NCI-H226 (cell line): ENCODE results near the gene CYP11A1.

Source experiments
- DNase-seq: peaks from one replicate; pipeline ENCODE4 v3.0.0-alpha.2; 2015

Gene CYP11A1

GRCh38 chr15:74319596-74320351 is 47.7 kb downstream of the CYP11A1 start:
- no peak for DNase-seq

- no peak for DNase-seq
Observed at GRCh38 chr15:74319138-74319460, 48.3 kb downstream of the CYP11A1 start.

- no peak for DNase-seq
Observed at GRCh38 chr15:74318376-74319137, 48.9 kb downstream of the CYP11A1 start.

GRCh38 chr15:74317820-74318375 is 49.5 kb downstream of the CYP11A1 start:
- peak; percentile 43 for DNase-seq

- DNase-seq: no peak
Observed at GRCh38 chr15:74316141-74316540, 51.3 kb downstream of the CYP11A1 start.

- DNase-seq: no peak
Observed at GRCh38 chr15:74315626-74316025, 51.8 kb downstream of the CYP11A1 start.

- no peak for DNase-seq
Observed at GRCh38 chr15:74314795-74315438, 52.5 kb downstream of the CYP11A1 start.

- no peak for DNase-seq
Observed at GRCh38 chr15:74313889-74314288, 53.6 kb downstream of the CYP11A1 start.

GRCh38 chr15:74312445-74313007 is 54.9 kb downstream of the CYP11A1 start:
- DNase-seq: no peak

GRCh38 chr15:74311734-74312444 is 55.6 kb downstream of the CYP11A1 start:
- no peak for DNase-seq

GRCh38 chr15:74307827-74308811 is 59.3 kb downstream of the CYP11A1 start:
- DNase-seq: peak; percentile 67

- peak; percentile 36 for DNase-seq
Observed at GRCh38 chr15:74306781-74307217, 60.6 kb downstream of the CYP11A1 start.

GRCh38 chr15:74305687-74306086 is 61.8 kb downstream of the CYP11A1 start:
- no peak for DNase-seq

GRCh38 chr15:74304431-74304830 is 63.0 kb downstream of the CYP11A1 start:
- no peak for DNase-seq

GRCh38 chr15:74303741-74304309 is 63.6 kb downstream of the CYP11A1 start:
- no peak for DNase-seq

- no peak for DNase-seq
Observed at GRCh38 chr15:74302821-74303359, 64.6 kb downstream of the CYP11A1 start.

GRCh38 chr15:74301583-74302361 is 65.7 kb downstream of the CYP11A1 start:
- DNase-seq: no peak

- no peak for DNase-seq
Observed at GRCh38 chr15:74300057-74300795, 67.2 kb downstream of the CYP11A1 start.

- no peak for DNase-seq
Observed at GRCh38 chr15:74297887-74298286, 69.6 kb downstream of the CYP11A1 start.
